OCI-LY3 (cell line): ENCODE measurements around the gene GALNT2.

Experiments
- H2AFZ ChIP-seq: fragments of 200-600, 300-600 bp; shearing (Covaris generic); 2 replicates; pipeline ENCODE4 v1.6.0; 2014; ENCODE audit warnings: antibody characterized with exemption, low read depth, low read length
- H3K27ac ChIP-seq: fragments of 200-600, 300-600 bp; sonication (generic); 2 replicates; pipeline ENCODE4 v1.5.1; 2014; ENCODE audit warnings: mild to moderate bottlenecking, low read length, moderate library complexity, mixed read lengths
- H3K27me3 ChIP-seq: fragments of 200-600, 300-600 bp; sonication (generic); 2 replicates; pipeline ENCODE4 v1.6.1; 2014; ENCODE audit warnings: low read depth, low read length, mixed read lengths
- H3K36me3 ChIP-seq: fragments of 200-600, 300-600 bp; sonication (generic); replicated peaks from 2 replicates; pipeline ENCODE3; 2014; ENCODE audit warnings: low read depth, low read length, mixed read lengths
- H3K4me1 ChIP-seq: fragments of 300-600, 200-600 bp; sonication (generic); 2 replicates; pipeline ENCODE4 v1.6.1; 2014; ENCODE audit warnings: low read length, mixed read lengths
- H3K4me2 ChIP-seq: fragments of 200-600, 300-600 bp; sonication (generic); 2 replicates; pipeline ENCODE4 v1.6.1; 2014; ENCODE audit warnings: low read length, mixed read lengths
- H3K4me3 ChIP-seq: fragments of 300-600, 200-600 bp; sonication (generic); 2 replicates; pipeline ENCODE4 v1.5.1; 2014; ENCODE audit warnings: antibody characterized with exemption, mild to moderate bottlenecking, low read length, moderate library complexity
- H3K79me2 ChIP-seq: fragments of 300-600, 200-600 bp; shearing (Covaris generic); 2 replicates; pipeline ENCODE4 v1.6.1; 2014; ENCODE audit warnings: mild to moderate bottlenecking, low read length, mixed read lengths
- H3K9ac ChIP-seq: fragments of 300-600, 200-600 bp; shearing (Covaris generic); 2 replicates; pipeline ENCODE4 v1.6.0; 2014; ENCODE audit warnings: mild to moderate bottlenecking, low read length, moderate library complexity
- H3K9me3 ChIP-seq: fragments of 200-600, 300-600 bp; shearing (Covaris generic); 2 replicates; pipeline ENCODE4 v1.6.1; 2014; ENCODE audit warnings: low read length, mixed read lengths; ENCODE audit not compliant: insufficient read depth
- H4K20me1 ChIP-seq: fragments of 200-600, 300-600 bp; sonication (generic); 2 replicates; pipeline ENCODE4 v1.6.1; 2016; ENCODE audit warnings: low read length, mixed read lengths; ENCODE audit not compliant: insufficient read depth
- EZH2phosphoT487 ChIP-seq: fragments of 200-600 bp; shearing (Covaris generic); IDR thresholded peaks from 2 replicates; pipeline ENCODE4 v1.6.1; 2018; ENCODE audit warnings: antibody characterized with exemption, mixed run types, low read depth
- TF ChIP-seq, protein P1 (sequence below): fragments of 200-600, 300-600 bp; sonication (generic); IDR thresholded peaks from 2 replicates; pipeline ENCODE4 v1.5.1; 2014; ENCODE audit warnings: antibody characterized with exemption, low read length, low read depth

GALNT2 gene

DNA sequence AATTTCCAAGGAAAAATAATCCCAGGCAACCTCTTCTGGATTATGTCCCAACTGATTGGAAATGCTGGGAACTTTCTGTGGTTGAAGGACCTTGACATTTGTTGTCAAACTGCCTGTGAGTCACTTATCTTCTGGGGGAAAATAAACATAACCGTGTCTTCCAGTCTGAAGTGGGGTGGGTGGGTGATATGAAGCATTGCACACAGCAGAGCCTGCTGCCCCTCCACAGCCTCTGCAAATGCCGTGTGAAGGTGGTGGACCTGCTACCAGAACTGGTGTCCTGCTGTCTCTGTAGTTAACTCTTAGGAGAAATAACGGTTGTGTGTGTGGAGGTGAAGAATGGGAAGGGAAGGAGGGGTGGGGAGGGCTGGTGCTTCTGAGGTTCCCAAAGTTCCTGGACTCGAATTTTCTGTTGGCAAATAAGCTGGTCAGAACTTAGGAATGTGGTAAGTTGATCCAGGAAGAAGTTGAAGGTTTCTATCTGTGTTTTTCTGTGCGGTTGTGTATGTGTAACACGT lies 23.2 kb downstream of the GALNT2 start:
- Histone ChIP-seq H3K4me3 (no peak overlapping the region), H3K4me2 (no peak overlapping the region)

DNA sequence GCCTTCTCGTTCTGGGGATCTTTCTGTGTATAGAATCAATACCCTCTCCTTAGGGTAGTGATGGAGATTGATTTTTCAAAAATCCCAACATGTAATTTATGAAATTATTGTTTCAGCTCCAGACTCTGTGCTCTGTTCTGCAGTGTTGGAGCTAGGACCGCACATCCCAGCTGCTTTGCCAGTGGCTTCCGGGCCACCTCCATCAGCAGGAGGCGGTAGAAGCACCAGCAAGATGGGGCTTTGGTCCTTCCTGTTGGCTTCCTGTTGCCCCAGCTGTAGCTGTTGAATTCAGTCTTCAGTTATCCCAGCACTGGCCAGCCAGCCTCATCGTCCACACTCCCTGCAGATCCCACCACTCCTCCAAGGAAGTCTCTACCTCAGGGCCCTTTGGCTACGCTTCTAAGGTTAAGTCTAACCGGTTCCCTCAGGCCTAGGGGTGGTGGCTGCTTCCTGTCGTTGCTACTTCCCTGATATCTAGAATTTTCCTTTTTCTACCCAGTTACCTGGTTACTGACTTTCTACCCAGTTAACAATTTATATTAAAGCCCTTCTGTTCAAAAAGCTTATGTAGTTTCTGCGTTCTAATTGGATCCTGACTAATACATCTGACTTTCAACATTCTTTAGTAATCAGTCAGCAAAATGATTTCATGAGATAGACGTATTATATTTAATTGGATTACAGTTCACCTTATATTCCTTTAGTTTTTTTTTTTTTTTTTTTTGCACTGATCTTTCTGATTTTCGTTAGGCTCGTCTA lies 24.6 kb downstream of the GALNT2 start:
- no peak overlapping the region for H2AFZ ChIP-seq
- no peak overlapping the region for H3K4me3 ChIP-seq
- no peaks in the 10 kb centered on the region for H3K9me3 ChIP-seq
- H3K4me2 ChIP-seq: no peak overlapping the region
- H3K9ac ChIP-seq: no peak overlapping the region
- H3K27me3 ChIP-seq: no peaks in the 10 kb centered on the region
- H3K79me2 ChIP-seq: peaks cover 52% of the 10 kb centered on the region
- no peak for TF ChIP-seq EZH2phosphoT487
- TF ChIP-seq, protein P1, sequence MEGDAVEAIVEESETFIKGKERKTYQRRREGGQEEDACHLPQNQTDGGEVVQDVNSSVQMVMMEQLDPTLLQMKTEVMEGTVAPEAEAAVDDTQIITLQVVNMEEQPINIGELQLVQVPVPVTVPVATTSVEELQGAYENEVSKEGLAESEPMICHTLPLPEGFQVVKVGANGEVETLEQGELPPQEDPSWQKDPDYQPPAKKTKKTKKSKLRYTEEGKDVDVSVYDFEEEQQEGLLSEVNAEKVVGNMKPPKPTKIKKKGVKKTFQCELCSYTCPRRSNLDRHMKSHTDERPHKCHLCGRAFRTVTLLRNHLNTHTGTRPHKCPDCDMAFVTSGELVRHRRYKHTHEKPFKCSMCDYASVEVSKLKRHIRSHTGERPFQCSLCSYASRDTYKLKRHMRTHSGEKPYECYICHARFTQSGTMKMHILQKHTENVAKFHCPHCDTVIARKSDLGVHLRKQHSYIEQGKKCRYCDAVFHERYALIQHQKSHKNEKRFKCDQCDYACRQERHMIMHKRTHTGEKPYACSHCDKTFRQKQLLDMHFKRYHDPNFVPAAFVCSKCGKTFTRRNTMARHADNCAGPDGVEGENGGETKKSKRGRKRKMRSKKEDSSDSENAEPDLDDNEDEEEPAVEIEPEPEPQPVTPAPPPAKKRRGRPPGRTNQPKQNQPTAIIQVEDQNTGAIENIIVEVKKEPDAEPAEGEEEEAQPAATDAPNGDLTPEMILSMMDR: no peak
- peaks cover 10% of the 10 kb centered on the region for H3K36me3 ChIP-seq
- H4K20me1 ChIP-seq: peaks cover 50% of the 10 kb centered on the region
- no peaks in the 10 kb centered on the region for H3K4me1 ChIP-seq
- H3K27ac ChIP-seq: no peak overlapping the region

More for the DNA sequence above, 23.2 kb downstream of the GALNT2 start:
- H3K27me3 ChIP-seq: no peaks in the 10 kb centered on the region
- H3K79me2 ChIP-seq: peaks cover 59% of the 10 kb centered on the region
- peaks cover 10% of the 10 kb centered on the region for H3K36me3 ChIP-seq
- no peaks in the 10 kb centered on the region for H3K4me1 ChIP-seq
- peaks cover 56% of the 10 kb centered on the region for H4K20me1 ChIP-seq
- no peak overlapping the region for H3K27ac ChIP-seq
- no peaks in the 10 kb centered on the region for H3K9me3 ChIP-seq
- no peak for TF ChIP-seq EZH2phosphoT487
- TF ChIP-seq, protein P1: no peak
- no peak overlapping the region for H3K9ac ChIP-seq
- no peak overlapping the region for H2AFZ ChIP-seq

DNA sequence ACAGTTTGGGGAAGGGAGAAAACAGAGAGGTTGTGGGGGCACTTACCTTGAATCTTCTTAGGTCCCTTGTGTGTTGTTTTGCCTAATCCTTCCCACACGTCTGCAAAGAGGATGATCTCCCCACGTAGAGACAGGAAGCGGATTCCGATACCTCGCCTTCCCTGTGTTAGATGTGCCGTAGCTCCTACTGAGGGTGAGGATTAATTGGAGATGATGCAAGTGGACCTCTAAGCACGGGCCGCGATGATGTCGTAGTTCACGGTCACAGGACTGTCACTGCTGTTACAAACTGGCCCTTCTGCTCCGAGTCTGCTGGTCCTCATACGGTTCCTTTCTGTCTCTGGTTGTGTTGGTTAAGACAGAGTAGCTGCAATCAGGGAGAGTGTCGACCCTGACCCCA lies 27.7 kb downstream of the GALNT2 start:
- no peaks in the 10 kb centered on the region for H3K4me1 ChIP-seq
- H2AFZ ChIP-seq: no peak overlapping the region
- H3K9ac ChIP-seq: no peak overlapping the region
- H3K36me3 ChIP-seq: peaks cover 8% of the 10 kb centered on the region
- no peak overlapping the region for H3K27ac ChIP-seq
- TF ChIP-seq, protein P1: no peak
- no peak for TF ChIP-seq EZH2phosphoT487
- peaks cover 34% of the 10 kb centered on the region for H3K79me2 ChIP-seq
- no peak overlapping the region for H3K4me2 ChIP-seq
- no peak overlapping the region for H3K4me3 ChIP-seq
- H4K20me1 ChIP-seq: peaks cover 42% of the 10 kb centered on the region
- H3K27me3 ChIP-seq: no peaks in the 10 kb centered on the region
- H3K9me3 ChIP-seq: no peaks in the 10 kb centered on the region

DNA sequence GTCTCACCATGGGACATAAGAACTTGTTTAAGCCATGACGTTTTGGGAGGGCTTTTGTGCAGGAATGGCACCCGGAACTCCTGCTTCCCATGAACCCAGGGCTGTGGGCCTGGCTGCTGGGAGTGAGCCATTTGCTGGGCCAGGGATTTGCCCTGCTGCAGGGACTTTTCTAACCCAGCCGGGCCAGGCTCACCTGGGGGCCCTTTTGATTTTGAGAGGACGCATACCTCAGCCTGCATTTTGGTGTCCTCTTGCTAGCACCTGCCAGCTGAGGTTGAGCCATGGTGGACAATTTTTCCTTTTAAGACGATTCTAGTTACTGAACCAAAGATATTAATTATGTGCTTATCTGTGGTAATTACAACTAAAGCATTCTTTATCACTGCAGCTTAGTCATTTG lies 28.9 kb downstream of the GALNT2 start:
- no peak overlapping the region for H3K4me3 ChIP-seq

More for the DNA sequence above, 28.9 kb downstream of the GALNT2 start:
- Histone ChIP-seq H3K27me3 (no peaks in the 10 kb centered on the region), H3K36me3 (peaks cover 3% of the 10 kb centered on the region), H3K4me1 (peaks cover 2% of the 10 kb centered on the region), H4K20me1 (peaks cover 46% of the 10 kb centered on the region), H3K27ac (no peak overlapping the region), H2AFZ (no peak overlapping the region), H3K79me2 (peaks cover 33% of the 10 kb centered on the region), H3K9me3 (no peaks in the 10 kb centered on the region), H3K4me2 (no peak overlapping the region), H3K9ac (no peak overlapping the region)
- TF ChIP-seq, protein P1: no peak
- no peak for TF ChIP-seq EZH2phosphoT487
